HCT116 (cell line): ENCODE results near the gene C10orf90.

Experiments used
- CTCF ChIP-seq, 3 experiments: fragments of 200-600 bp in 1 of 3; sonication (generic) in 1 of 3; IDR thresholded peaks in 2 of 3; conservative IDR thresholded peaks in 1 of 3; 2 replicates each; pipeline ENCODE4 v1.5.1; 2012 to 2017; ENCODE audit warnings: low read depth in 2 of 3, low read length in 2 of 3, antibody characterized with exemption in 1 of 3, borderline replicate concordance in 1 of 3, control low read depth in 1 of 3, mild to moderate bottlenecking in 1 of 3, mixed read lengths in 1 of 3, mixed run types in 1 of 3, moderate library complexity in 1 of 3; ENCODE audit not compliant: insufficient read depth in 1 of 3
- EZH2phosphoT487 ChIP-seq: fragments of 200-600 bp; IDR thresholded peaks from 2 replicates; pipeline ENCODE4 v1.6.1; 2018; ENCODE audit warnings: antibody characterized with exemption, borderline replicate concordance
- POLR2A ChIP-seq: IDR thresholded peaks from 2 replicates; pipeline ENCODE4 v1.7.0; 2011; ENCODE audit warnings: borderline replicate concordance; ENCODE audit not compliant: insufficient read depth, insufficient read length; ENCODE audit errors: extremely low read depth

GRCh38 chr10:126516515-126516914, 154.0 kb downstream of the C10orf90 start:
- TF ChIP-seq CTCF (IDR thresholded peaks at IDR 0.05 in 2 of 3, conservative IDR thresholded peaks at IDR 0.05 in 1 of 3; ENCODE audit: borderline replicate concordance in 1 of 3, insufficient read depth in 1 of 3, low read depth in 2 of 3, low read length in 2 of 3) = no peak
- no peak for TF ChIP-seq POLR2A
- TF ChIP-seq EZH2phosphoT487 = no peak
